PC-3 (cell line): ENCODE results near the gene RBM14. TPM values are rescaled to one million over a fixed set of nuclear protein-coding genes. Genes with fewer than 3 reads are reported as not detected.

ENCODE experiments used
- ATAC-seq: fragments of 200-7000 bp; cut with Tn5 transposase; 2 replicates; pipeline ENCODE4 v1.9.1; 2020; ENCODE audit warnings: mild to moderate bottlenecking, moderate library complexity
- BruUV-seq: library from RNA; stranded (reverse); fragments of 400-500 nt; replicated peaks from 2 replicates; lab custom pipeline; 2021; lab: Mats Ljungman, UMichigan
- CTCF ChIA-PET: fragments of 300-600 bp; sonication (Branson Sonifier 250); formaldehyde crosslinking; loops from one replicate; lab custom pipeline; 2022; ENCODE audit warnings: antibody characterized with exemption; lab: Charles Lee
- POLR2A ChIA-PET: fragments of 300-600 bp; sonication (Branson Sonifier 250); formaldehyde crosslinking; loops from one replicate; lab custom pipeline; 2022; ENCODE audit warnings: antibody characterized with exemption; ENCODE audit not compliant: unreplicated experiment; lab: Charles Lee
- DNase-seq: peaks from one replicate; pipeline ENCODE4 v3.0.0-alpha.2; 2015
- H2AFZ ChIP-seq: fragments of 300-600 bp; sonication (generic); 2 replicates; pipeline ENCODE4 v1.6.0; 2016; ENCODE audit warnings: antibody characterized with exemption, low read length
- H3F3A ChIP-seq: fragments of 300-600 bp; sonication (generic); one replicate; pipeline ENCODE4 v1.6.0; 2017; ENCODE audit warnings: antibody characterized with exemption, low read length, control low read depth, mild to moderate bottlenecking; ENCODE audit not compliant: unreplicated experiment
- H3K27ac ChIP-seq: fragments of 300-600 bp; sonication (generic); 2 replicates; pipeline ENCODE4 v1.5.1; 2016; ENCODE audit warnings: mild to moderate bottlenecking, low read length
- H3K27me3 ChIP-seq: fragments of 300-600 bp; sonication (generic); 2 replicates; pipeline ENCODE4 v1.6.1; 2016; ENCODE audit warnings: low read length, mixed read lengths
- H3K36me3 ChIP-seq: fragments of 300-600 bp; sonication (generic); 2 replicates; pipeline ENCODE4 v1.6.1; 2016; ENCODE audit warnings: low read depth, mixed run types, low read length, mixed read lengths
- H3K4me1 ChIP-seq: fragments of 300-600 bp; sonication (generic); 2 replicates; pipeline ENCODE4 v1.5.1; 2016; ENCODE audit warnings: low read length; ENCODE audit not compliant: insufficient read depth
- H3K4me2 ChIP-seq: fragments of 300-600 bp; sonication (generic); 2 replicates; pipeline ENCODE4 v1.6.0; 2016; ENCODE audit warnings: low read length
- H3K4me3 ChIP-seq: fragments of 300-600 bp; sonication (generic); 2 replicates; pipeline ENCODE4 v1.5.1; 2016; ENCODE audit warnings: mild to moderate bottlenecking, low read length, mixed read lengths
- H3K79me2 ChIP-seq: fragments of 300-600 bp; sonication (generic); 2 replicates; pipeline ENCODE4 v1.6.1; 2017; ENCODE audit warnings: low read length, mixed read lengths
- H3K9ac ChIP-seq: fragments of 300-600 bp; sonication (generic); 2 replicates; pipeline ENCODE4 v1.6.0; 2016; ENCODE audit warnings: mild to moderate bottlenecking, low read length
- H3K9me2 ChIP-seq: fragments of 300-600 bp; sonication (generic); replicated peaks from 2 replicates; pipeline ENCODE4 v1.6.1; 2016; ENCODE audit warnings: mixed run types, low read length, mixed read lengths
- H3K9me3 ChIP-seq: fragments of 300-600 bp; sonication (generic); 2 replicates; pipeline ENCODE4 v1.6.1; 2016; ENCODE audit warnings: low read length, mixed read lengths
- H4K20me1 ChIP-seq: fragments of 300-600 bp; sonication (generic); 2 replicates; pipeline ENCODE4 v1.6.1; 2016; ENCODE audit warnings: low read length, mixed read lengths
- CTCF ChIP-seq: fragments of 300-600 bp; sonication (generic); conservative IDR thresholded peaks from 2 replicates; pipeline ENCODE4 v1.5.1; 2017; ENCODE audit warnings: antibody characterized with exemption, low read depth, mild to moderate bottlenecking, low read length
- EZH2 ChIP-seq: fragments of 300-600 bp; sonication (generic); IDR thresholded peaks from one replicate; pipeline ENCODE4 v1.6.1; 2017; ENCODE audit warnings: antibody characterized with exemption, mild to moderate bottlenecking, low read length; ENCODE audit not compliant: unreplicated experiment
- EZH2phosphoT487 ChIP-seq: fragments of 300-600 bp; sonication (generic); IDR thresholded peaks from 2 replicates; pipeline ENCODE4 v1.6.1; 2018; ENCODE audit warnings: mild to moderate bottlenecking, antibody characterized with exemption, low read length, borderline replicate concordance
- intact Hi-C: fragments of 100-400 bp; cut with micrococcal nuclease; formaldehyde crosslinking; loops from 2 replicates; pipeline ENCODE4 v1.9.0; 2023
- total RNA-seq: library from RNA; depleted of rRNA; stranded (reverse); fragments of >200 nt; gene quantifications from 2 replicates; pipeline ENCODE4 v1.2.3, GENCODE V29; 2014

Gene RBM14
- total RNA-seq, 1 experiment from 2014 or later: 79.3 TPM

- H3K9me2 ChIP-seq: no peaks in the 10 kb centered on the region
- CTCF ChIA-PET: interaction anchor here (0.6 kb wide), 1 partner anchor 22 kb away, joined by 6 read pairs; no protein-coding TSS in a partner anchor
- ATAC-seq (no peak), DNase-seq (no peak)
- H3K4me3 ChIP-seq: peak overlapping the region; percentile 89
- H3K27me3 ChIP-seq: no peaks in the 10 kb centered on the region
- peak overlapping the region; percentile 88 for H3K4me2 ChIP-seq
- no peaks in the 10 kb centered on the region for H3F3A ChIP-seq
- H2AFZ ChIP-seq: no peak overlapping the region
- H3K9ac ChIP-seq: peak overlapping the region; percentile 94; the same call in 1 of the 2 replicates
- peaks cover 89% of the 10 kb centered on the region for H3K79me2 ChIP-seq
- peaks cover 52% of the 10 kb centered on the region for H3K36me3 ChIP-seq
- TF ChIP-seq EZH2 (no peak), EZH2phosphoT487 (no peak), CTCF (no peak)
- POLR2A ChIA-PET: interaction anchor here (0.5 to 1.4 kb wide), 2 partner anchors 19 to 249 kb away, joined by 14 to 16 read pairs; no protein-coding TSS in a partner anchor
- intact Hi-C loops: no loop called here
- no TSS peak for BruUV-seq
- H3K27ac ChIP-seq: no peak overlapping the region
- peaks cover 70% of the 10 kb centered on the region for H4K20me1 ChIP-seq
- peaks cover 21% of the 10 kb centered on the region for H3K4me1 ChIP-seq
- no peaks in the 10 kb centered on the region for H3K9me3 ChIP-seq
Observed at GRCh38 chr11:66619080-66619554, 2.7 kb downstream of the RBM14 start.

DNA sequence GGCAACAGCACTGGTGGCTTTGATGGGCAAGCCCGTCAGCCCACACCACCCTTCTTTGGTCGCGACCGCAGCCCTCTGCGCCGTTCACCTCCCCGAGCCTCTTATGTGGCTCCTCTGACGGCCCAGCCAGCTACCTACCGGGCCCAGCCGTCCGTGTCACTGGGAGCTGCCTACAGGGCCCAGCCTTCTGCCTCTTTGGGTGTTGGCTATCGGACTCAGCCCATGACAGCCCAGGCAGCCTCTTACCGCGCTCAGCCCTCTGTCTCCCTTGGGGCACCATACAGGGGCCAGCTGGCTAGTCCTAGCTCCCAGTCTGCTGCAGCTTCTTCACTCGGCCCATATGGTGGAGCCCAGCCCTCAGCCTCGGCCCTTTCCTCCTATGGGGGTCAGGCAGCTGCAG lies 8.0 kb downstream of the RBM14 start:
- H3K27ac ChIP-seq: no peak overlapping the region
- intact Hi-C loops: no loop called here
- ChIA-PET CTCF (no interaction called here), POLR2A (no interaction called here)
- BruUV-seq: no TSS peak
- H3F3A ChIP-seq: peaks cover 9% of the 10 kb centered on the region
- no peaks in the 10 kb centered on the region for H3K9me3 ChIP-seq
- TF ChIP-seq EZH2phosphoT487 (no peak), CTCF (no peak), EZH2 (no peak)
- peaks cover 83% of the 10 kb centered on the region for H3K36me3 ChIP-seq
- H3K4me2 ChIP-seq: no peak overlapping the region
- no peak overlapping the region for H2AFZ ChIP-seq
- DNase-seq (no peak), ATAC-seq (no peak)
- no peak overlapping the region for H3K4me3 ChIP-seq
- peaks cover 6% of the 10 kb centered on the region for H3K4me1 ChIP-seq
- no peaks in the 10 kb centered on the region for H3K9me2 ChIP-seq
- peaks cover 100% of the 10 kb centered on the region for H3K79me2 ChIP-seq
- H3K9ac ChIP-seq: no peak overlapping the region
- peaks cover 97% of the 10 kb centered on the region for H4K20me1 ChIP-seq
- no peaks in the 10 kb centered on the region for H3K27me3 ChIP-seq

GRCh38 chr11:66625041-66625751 lies 8.8 kb downstream of the RBM14 start:
- POLR2A ChIA-PET: no interaction called here
- peaks cover 87% of the 10 kb centered on the region for H3K36me3 ChIP-seq
- peaks cover 97% of the 10 kb centered on the region for H4K20me1 ChIP-seq
- no peak overlapping the region for H2AFZ ChIP-seq
- H3K27me3 ChIP-seq: no peaks in the 10 kb centered on the region
- no peaks in the 10 kb centered on the region for H3K4me1 ChIP-seq
- H3K9me3 ChIP-seq: no peaks in the 10 kb centered on the region
- H3K4me2 ChIP-seq: no peak overlapping the region
- no peaks in the 10 kb centered on the region for H3K9me2 ChIP-seq
- CTCF ChIA-PET: no interaction called here
- no peak overlapping the region for H3K27ac ChIP-seq
- BruUV-seq: no TSS peak
- peaks cover 100% of the 10 kb centered on the region for H3K79me2 ChIP-seq
- DNase-seq (no peak), ATAC-seq (no peak)
- TF ChIP-seq EZH2 (no peak), CTCF (no peak), EZH2phosphoT487 (no peak)
- H3K4me3 ChIP-seq: no peak overlapping the region
- intact Hi-C loops: no loop called here
- no peak overlapping the region for H3K9ac ChIP-seq
- H3F3A ChIP-seq: peaks cover 9% of the 10 kb centered on the region
